Trophoblast cell (in vitro differentiated cells and primary cell): ENCODE measurements around the gene MSANTD2.

Experiments
- DNase-seq, 2 donors: peaks; one replicate each; pipeline ENCODE4 v3.0.0-alpha.2; 2016
- H2AFZ ChIP-seq: 2 replicates; pipeline ENCODE4 v1.6.1; 2013; ENCODE audit warnings: low read length, moderate library complexity, mild to moderate bottlenecking; ENCODE audit not compliant: insufficient read depth, poor library complexity
- H2AK5ac ChIP-seq: 2 replicates; pipeline ENCODE4 v1.6.1; 2013; ENCODE audit warnings: mild to moderate bottlenecking, low read length
- H2BK120ac ChIP-seq: 2 replicates; pipeline ENCODE4 v1.6.1; 2013; ENCODE audit warnings: low read length, mild to moderate bottlenecking, moderate library complexity; ENCODE audit not compliant: insufficient read depth, poor library complexity
- H2BK12ac ChIP-seq: 2 replicates; pipeline ENCODE4 v1.6.1; 2013; ENCODE audit warnings: mild to moderate bottlenecking, low read length, moderate library complexity
- H2BK5ac ChIP-seq: 2 replicates; pipeline ENCODE4 v1.6.1; 2013; ENCODE audit warnings: low read length, low read depth, moderate library complexity, mild to moderate bottlenecking; ENCODE audit not compliant: poor library complexity
- H3K14ac ChIP-seq: 2 replicates; pipeline ENCODE4 v1.6.1; 2013; ENCODE audit warnings: mild to moderate bottlenecking, low read length
- H3K18ac ChIP-seq: 2 replicates; pipeline ENCODE4 v1.6.1; 2013; ENCODE audit warnings: mild to moderate bottlenecking, low read length
- H3K23ac ChIP-seq: 2 replicates; pipeline ENCODE4 v1.6.1; 2013; ENCODE audit warnings: low read length
- H3K27ac ChIP-seq: 2 replicates; pipeline ENCODE4 v1.5.1; 2013; ENCODE audit warnings: low read depth, mild to moderate bottlenecking, inconsistent platforms, low read length, moderate library complexity
- H3K27me3 ChIP-seq: 2 replicates; pipeline ENCODE4 v1.6.1; 2013; ENCODE audit warnings: inconsistent platforms, mild to moderate bottlenecking, low read length, moderate library complexity; ENCODE audit not compliant: insufficient read depth
- H3K36me3 ChIP-seq, 2 experiments: 1 replicate in 1 of 2; 2 replicates in 1 of 2; pipeline ENCODE4 v1.6.1; 2013; ENCODE audit warnings: low read length in 2 of 2, mild to moderate bottlenecking in 2 of 2, moderate library complexity in 1 of 2; ENCODE audit not compliant: insufficient read depth in 2 of 2, control insufficient read depth in 1 of 2
- H3K4ac ChIP-seq: 2 replicates; pipeline ENCODE4 v1.6.1; 2013; ENCODE audit warnings: low read depth, mild to moderate bottlenecking, low read length, moderate library complexity
- H3K4me1 ChIP-seq, 2 experiments: 1 replicate in 1 of 2; 2 replicates in 1 of 2; pipeline ENCODE4 v1.6.1; 2013; ENCODE audit warnings: low read length in 2 of 2, mild to moderate bottlenecking in 2 of 2, moderate library complexity in 1 of 2; ENCODE audit not compliant: insufficient read depth in 2 of 2, control insufficient read depth in 1 of 2
- H3K4me2 ChIP-seq: 2 replicates; pipeline ENCODE4 v1.6.1; 2013; ENCODE audit warnings: inconsistent platforms, mild to moderate bottlenecking, low read length, moderate library complexity
- H3K4me3 ChIP-seq: 2 replicates; pipeline ENCODE4 v1.5.1; 2013; ENCODE audit warnings: mild to moderate bottlenecking, low read depth, low read length, inconsistent platforms
- H3K79me1 ChIP-seq: one replicate; pipeline ENCODE4 v1.6.1; 2013; ENCODE audit warnings: low read length
- H3K79me2 ChIP-seq: 2 replicates; pipeline ENCODE4 v1.6.1; 2013; ENCODE audit warnings: low read length, mild to moderate bottlenecking; ENCODE audit not compliant: control insufficient read depth, insufficient read depth, poor library complexity
- H3K9ac ChIP-seq: 2 replicates; pipeline ENCODE4 v1.6.1; 2013; ENCODE audit warnings: mild to moderate bottlenecking, low read length
- H3K9me3 ChIP-seq: 2 replicates; pipeline ENCODE4 v1.6.1; 2013; ENCODE audit warnings: low read depth, mild to moderate bottlenecking, control low read depth, inconsistent platforms, low read length; ENCODE audit not compliant: insufficient read depth
- H4K12ac ChIP-seq: 2 replicates; pipeline ENCODE4 v1.6.1; 2013; ENCODE audit warnings: low read depth, mild to moderate bottlenecking, low read length, moderate library complexity
- H4K8ac ChIP-seq: 2 replicates; pipeline ENCODE4 v1.6.1; 2013; ENCODE audit warnings: low read depth, mild to moderate bottlenecking, low read length, moderate library complexity
- H4K91ac ChIP-seq: one replicate; pipeline ENCODE4 v1.6.1; 2013; ENCODE audit warnings: low read depth, mild to moderate bottlenecking, low read length, moderate library complexity
- WGBS: extraction: QIAGEN DNeasy Blood & Tissue Kit; methylation state at CpG from one replicate; pipeline ENCODE4 v1.1.7; 2013; ENCODE audit warnings: missing lambda C conversion rate; ENCODE audit not compliant: insufficient read length, insufficient coverage; ENCODE audit errors: extremely low coverage; 5-methylcytosine and 5-hydroxymethylcytosine counted together

Gene MSANTD2

DNA sequence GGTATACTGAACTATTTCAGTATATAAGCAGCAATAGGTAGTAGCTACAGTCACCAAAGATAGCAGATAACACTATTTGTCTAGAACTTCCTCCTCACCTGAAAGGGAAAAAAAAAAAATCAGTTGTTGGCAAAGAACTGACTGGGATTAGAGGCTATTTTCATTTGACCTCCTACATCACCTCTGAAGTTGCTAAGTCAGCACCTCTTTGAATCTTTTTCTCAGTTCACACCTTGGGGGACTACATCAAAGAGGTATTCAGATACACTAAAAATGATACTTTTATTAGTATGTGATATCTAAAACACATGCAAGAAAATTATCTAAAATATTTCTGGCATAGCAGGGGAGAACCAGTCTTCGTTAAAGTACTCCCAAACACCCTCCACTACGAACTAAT is 16.2 kb downstream of the MSANTD2 start:
- Histone ChIP-seq H3K4me2 (no peak overlapping the region), H4K8ac (no peak overlapping the region), H3K23ac (no peak overlapping the region), H3K79me2 (no peaks in the 10 kb centered on the region), H2AFZ (no peak overlapping the region), H3K14ac (no peak overlapping the region), H3K27me3 (no peaks in the 10 kb centered on the region), H4K12ac (no peak overlapping the region), H3K4ac (no peak overlapping the region), H3K9ac (no peak overlapping the region), H3K36me3 (peaks cover 0 to 4% of the 10 kb centered on the region in 2 experiments), H2BK120ac (no peak overlapping the region), H4K91ac (no peak overlapping the region), H2AK5ac (no peak overlapping the region), H2BK5ac (no peak overlapping the region), H2BK12ac (no peak overlapping the region), H3K4me1 (peaks cover 3 to 4% of the 10 kb centered on the region in 2 experiments), H3K27ac (no peak overlapping the region), H3K79me1 (no peaks in the 10 kb centered on the region), H3K18ac (no peak overlapping the region), H3K9me3 (no peaks in the 10 kb centered on the region), H3K4me3 (no peak overlapping the region)
- DNase-seq: no peak
- no CpG with 5 or more reads among the region's 2 CpGs for WGBS

DNA sequence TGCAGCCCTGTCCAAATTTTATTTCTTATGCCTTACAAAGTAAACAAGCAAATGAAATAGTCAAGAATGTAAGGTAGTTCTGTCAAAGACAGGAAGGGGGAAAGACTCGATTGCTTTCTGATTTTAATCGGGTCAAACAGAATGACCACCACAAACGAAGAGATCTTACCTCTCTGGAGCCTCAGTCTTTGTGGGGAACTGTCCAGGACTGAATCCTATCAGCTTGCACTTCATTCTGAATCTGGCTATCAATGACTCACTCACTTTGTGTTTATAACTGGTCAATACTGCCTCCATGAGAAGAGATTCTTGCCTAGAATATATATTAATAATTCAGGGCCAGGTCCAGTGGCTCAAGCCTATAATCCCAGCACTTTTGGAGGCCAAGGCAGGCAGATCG is 17.2 kb downstream of the MSANTD2 start:
- H3K27me3 ChIP-seq: no peaks in the 10 kb centered on the region
- no peak overlapping the region for H2BK12ac ChIP-seq
- H3K4ac ChIP-seq: no peak overlapping the region
- H4K91ac ChIP-seq: no peak overlapping the region
- H4K12ac ChIP-seq: no peak overlapping the region
- no peak overlapping the region for H2BK5ac ChIP-seq
- no peak for DNase-seq
- no peak overlapping the region for H3K14ac ChIP-seq
- no peak overlapping the region for H3K18ac ChIP-seq
- no peak overlapping the region for H4K8ac ChIP-seq
- no CpG with 5 or more reads among the region's 4 CpGs for WGBS
- H3K4me2 ChIP-seq: no peak overlapping the region
- H3K27ac ChIP-seq: no peak overlapping the region
- H2AK5ac ChIP-seq: no peak overlapping the region
- H3K9ac ChIP-seq: no peak overlapping the region
- H2AFZ ChIP-seq: no peak overlapping the region
- no peak overlapping the region for H3K4me3 ChIP-seq
- no peak overlapping the region for H3K23ac ChIP-seq
- no peak overlapping the region for H2BK120ac ChIP-seq
- H3K9me3 ChIP-seq: no peaks in the 10 kb centered on the region
- H3K79me1 ChIP-seq: no peaks in the 10 kb centered on the region
- peaks cover 0 to 4% of the 10 kb centered on the region in 2 experiments for H3K36me3 ChIP-seq
- H3K4me1 ChIP-seq: peaks cover 3 to 4% of the 10 kb centered on the region in 2 experiments
- no peaks in the 10 kb centered on the region for H3K79me2 ChIP-seq

DNA sequence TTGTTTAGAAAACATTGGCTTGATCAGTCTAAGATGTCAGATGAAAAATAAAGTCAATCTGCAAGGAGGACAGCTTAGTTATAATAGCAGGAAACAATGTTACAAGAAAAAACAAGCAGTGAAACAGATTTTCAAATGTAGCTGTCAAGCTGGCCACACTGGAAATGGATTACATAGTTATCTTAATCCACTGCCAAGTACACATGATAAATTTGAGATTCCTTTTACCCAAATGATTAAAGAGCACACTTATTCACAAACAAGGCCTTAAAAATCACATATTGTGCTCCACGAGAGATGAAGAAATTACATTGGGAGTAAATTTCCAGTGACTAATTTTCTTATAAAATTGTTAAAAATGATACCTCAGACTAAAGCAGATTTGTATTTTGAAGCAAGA is 20.6 kb downstream of the MSANTD2 start:
- Histone ChIP-seq H3K4me1 (peaks cover 0 to 2% of the 10 kb centered on the region in 2 experiments), H4K8ac (no peak overlapping the region), H3K14ac (no peak overlapping the region), H3K9me3 (no peaks in the 10 kb centered on the region), H3K18ac (no peak overlapping the region), H3K79me1 (no peaks in the 10 kb centered on the region), H3K27me3 (no peaks in the 10 kb centered on the region), H3K23ac (no peak overlapping the region), H3K27ac (no peak overlapping the region), H3K4ac (no peak overlapping the region), H2AFZ (no peak overlapping the region), H2AK5ac (no peak overlapping the region), H2BK12ac (no peak overlapping the region), H3K4me3 (no peak overlapping the region), H2BK120ac (no peak overlapping the region), H3K36me3 (peaks cover 2 to 4% of the 10 kb centered on the region in 2 experiments), H3K9ac (no peak overlapping the region), H3K4me2 (no peak overlapping the region), H3K79me2 (no peaks in the 10 kb centered on the region), H2BK5ac (no peak overlapping the region), H4K91ac (no peak overlapping the region), H4K12ac (no peak overlapping the region)
- no CpG with 5 or more reads among the region's 1 CpG for WGBS
- DNase-seq: no peak

DNA sequence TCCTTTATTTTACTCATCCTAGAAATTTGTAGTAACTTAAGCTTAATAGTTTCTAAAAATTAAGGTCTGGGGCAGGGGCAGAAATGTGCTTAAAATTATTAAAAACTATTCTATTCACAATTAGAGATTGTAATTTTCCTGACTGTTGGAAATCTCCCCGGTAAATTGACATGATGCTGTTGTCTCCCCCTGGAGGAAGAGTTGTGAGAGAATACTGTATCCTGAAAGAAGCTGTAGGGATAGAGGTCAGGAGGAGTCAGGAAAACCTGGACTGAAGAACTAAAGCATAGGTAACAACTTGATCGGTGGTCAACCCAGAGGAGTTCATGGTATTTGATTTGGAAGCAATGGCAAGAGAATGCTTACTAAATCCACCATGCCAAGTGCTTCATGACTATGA is 21.9 kb downstream of the MSANTD2 start:
- Histone ChIP-seq H3K4me1 (peaks cover 0 to 2% of the 10 kb centered on the region in 2 experiments), H2BK120ac (no peak overlapping the region), H3K27ac (no peak overlapping the region), H3K14ac (no peak overlapping the region), H3K18ac (no peak overlapping the region), H2AK5ac (no peak overlapping the region), H2BK12ac (no peak overlapping the region), H4K91ac (no peak overlapping the region), H3K9me3 (no peaks in the 10 kb centered on the region), H2BK5ac (no peak overlapping the region), H3K23ac (no peak overlapping the region), H3K27me3 (no peaks in the 10 kb centered on the region), H2AFZ (no peak overlapping the region), H3K4me3 (no peak overlapping the region), H3K79me2 (no peaks in the 10 kb centered on the region), H3K36me3 (peaks cover 2 to 4% of the 10 kb centered on the region in 2 experiments), H4K8ac (no peak overlapping the region), H3K4me2 (no peak overlapping the region), H4K12ac (no peak overlapping the region), H3K79me1 (no peaks in the 10 kb centered on the region), H3K9ac (no peak overlapping the region), H3K4ac (no peak overlapping the region)
- no peak for DNase-seq
- no CpG with 5 or more reads among the region's 2 CpGs for WGBS
